ENCODE measurements around the gene NXPE4.

DNA sequence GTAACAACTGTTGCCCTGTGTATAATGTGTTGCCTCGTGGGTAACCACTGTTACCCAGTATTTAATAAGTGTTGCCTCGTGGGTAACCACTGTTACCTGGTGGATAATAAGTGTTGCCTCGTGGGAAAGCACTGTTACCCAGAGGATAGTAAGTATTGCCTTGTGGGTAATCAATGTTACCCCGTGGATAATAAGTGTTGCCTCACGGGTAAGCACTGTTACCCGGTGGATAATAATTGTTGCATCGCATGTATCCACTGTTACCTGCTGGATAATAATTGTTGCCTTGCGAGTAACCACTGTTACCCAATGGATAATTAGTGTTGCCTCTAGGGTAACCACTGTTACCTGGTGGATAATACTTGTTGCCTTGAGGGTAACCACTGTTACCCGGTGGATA, 17.1 kb upstream of the NXPE4 start:
- TF ChIP-seq, protein P1, sequence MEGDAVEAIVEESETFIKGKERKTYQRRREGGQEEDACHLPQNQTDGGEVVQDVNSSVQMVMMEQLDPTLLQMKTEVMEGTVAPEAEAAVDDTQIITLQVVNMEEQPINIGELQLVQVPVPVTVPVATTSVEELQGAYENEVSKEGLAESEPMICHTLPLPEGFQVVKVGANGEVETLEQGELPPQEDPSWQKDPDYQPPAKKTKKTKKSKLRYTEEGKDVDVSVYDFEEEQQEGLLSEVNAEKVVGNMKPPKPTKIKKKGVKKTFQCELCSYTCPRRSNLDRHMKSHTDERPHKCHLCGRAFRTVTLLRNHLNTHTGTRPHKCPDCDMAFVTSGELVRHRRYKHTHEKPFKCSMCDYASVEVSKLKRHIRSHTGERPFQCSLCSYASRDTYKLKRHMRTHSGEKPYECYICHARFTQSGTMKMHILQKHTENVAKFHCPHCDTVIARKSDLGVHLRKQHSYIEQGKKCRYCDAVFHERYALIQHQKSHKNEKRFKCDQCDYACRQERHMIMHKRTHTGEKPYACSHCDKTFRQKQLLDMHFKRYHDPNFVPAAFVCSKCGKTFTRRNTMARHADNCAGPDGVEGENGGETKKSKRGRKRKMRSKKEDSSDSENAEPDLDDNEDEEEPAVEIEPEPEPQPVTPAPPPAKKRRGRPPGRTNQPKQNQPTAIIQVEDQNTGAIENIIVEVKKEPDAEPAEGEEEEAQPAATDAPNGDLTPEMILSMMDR (IDR thresholded peaks at IDR 0.05; ENCODE audit: extremely low read depth in 1 of 2, insufficient read depth in 1 of 2, low read depth in 1 of 2, low read length in 2 of 2) = no peak
- TF ChIP-seq, protein P2, sequence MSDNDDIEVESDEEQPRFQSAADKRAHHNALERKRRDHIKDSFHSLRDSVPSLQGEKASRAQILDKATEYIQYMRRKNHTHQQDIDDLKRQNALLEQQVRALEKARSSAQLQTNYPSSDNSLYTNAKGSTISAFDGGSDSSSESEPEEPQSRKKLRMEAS (IDR thresholded peaks at IDR 0.05; ENCODE audit: insufficient read depth, insufficient read length) = no peak
- TF ChIP-seq POLR2A (IDR thresholded peaks at IDR 0.05; ENCODE audit: low read depth, low read length) (no peak), POLR2AphosphoS5 (IDR thresholded peaks at IDR 0.05; ENCODE audit: insufficient read depth, low read depth, low read length) (no peak), MYC (IDR thresholded peaks at IDR 0.05; ENCODE audit: low read depth, low read length) (no peak), EZH2 (IDR thresholded peaks at IDR 0.05; ENCODE audit: borderline replicate concordance, low read depth, low read length, severe bottlenecking) (no peak), JUN (IDR thresholded peaks at IDR 0.05; ENCODE audit: borderline replicate concordance, insufficient read depth, insufficient read length, low read depth) (no peak), GATA2 (IDR thresholded peaks at IDR 0.05; ENCODE audit: insufficient read depth, insufficient read length, low read depth, low read length) (no peak)
